OCI-LY3 (cell line): ENCODE data around the gene NLRC5.

Experiments
- EZH2phosphoT487 ChIP-seq: fragments of 200-600 bp; shearing (Covaris generic); IDR thresholded peaks from 2 replicates; pipeline ENCODE4 v1.6.1; 2018; ENCODE audit warnings: antibody characterized with exemption, mixed run types, low read depth
- TF ChIP-seq, protein P1 (sequence below): fragments of 200-600, 300-600 bp; sonication (generic); IDR thresholded peaks from 2 replicates; pipeline ENCODE4 v1.5.1; 2014; ENCODE audit warnings: antibody characterized with exemption, low read length, low read depth

GRCh38 chr16:57024894-57025680 lies 35.7 kb downstream of the NLRC5 start:
- TF ChIP-seq, protein P1, sequence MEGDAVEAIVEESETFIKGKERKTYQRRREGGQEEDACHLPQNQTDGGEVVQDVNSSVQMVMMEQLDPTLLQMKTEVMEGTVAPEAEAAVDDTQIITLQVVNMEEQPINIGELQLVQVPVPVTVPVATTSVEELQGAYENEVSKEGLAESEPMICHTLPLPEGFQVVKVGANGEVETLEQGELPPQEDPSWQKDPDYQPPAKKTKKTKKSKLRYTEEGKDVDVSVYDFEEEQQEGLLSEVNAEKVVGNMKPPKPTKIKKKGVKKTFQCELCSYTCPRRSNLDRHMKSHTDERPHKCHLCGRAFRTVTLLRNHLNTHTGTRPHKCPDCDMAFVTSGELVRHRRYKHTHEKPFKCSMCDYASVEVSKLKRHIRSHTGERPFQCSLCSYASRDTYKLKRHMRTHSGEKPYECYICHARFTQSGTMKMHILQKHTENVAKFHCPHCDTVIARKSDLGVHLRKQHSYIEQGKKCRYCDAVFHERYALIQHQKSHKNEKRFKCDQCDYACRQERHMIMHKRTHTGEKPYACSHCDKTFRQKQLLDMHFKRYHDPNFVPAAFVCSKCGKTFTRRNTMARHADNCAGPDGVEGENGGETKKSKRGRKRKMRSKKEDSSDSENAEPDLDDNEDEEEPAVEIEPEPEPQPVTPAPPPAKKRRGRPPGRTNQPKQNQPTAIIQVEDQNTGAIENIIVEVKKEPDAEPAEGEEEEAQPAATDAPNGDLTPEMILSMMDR = no peak
- TF ChIP-seq EZH2phosphoT487 = no peak
